Suprapubic skin (tissue), 4 donors: ENCODE data around the gene CGNL1. TPM values are rescaled to one million over a fixed set of nuclear protein-coding genes. Genes with fewer than 3 reads are reported as not detected.

ENCODE experiments used
- DNase-seq, 2 donors: peaks; one replicate each; pipeline ENCODE4 v3.0.0-alpha.2; 2019; ENCODE audit warnings: low spot score in 2 of 2
- H3K27ac ChIP-seq: fragments of 200-600 bp; sonication (generic); one replicate; pipeline ENCODE4 v1.5.1; 2019
- H3K27me3 ChIP-seq: fragments of 200-600 bp; sonication (generic); one replicate; pipeline ENCODE4 v1.5.1; 2019
- H3K36me3 ChIP-seq: fragments of 200-600 bp; sonication (generic); one replicate; pipeline ENCODE4 v1.5.1; 2019
- H3K4me1 ChIP-seq: fragments of 200-600 bp; sonication (generic); one replicate; pipeline ENCODE4 v1.5.1; 2019
- H3K4me3 ChIP-seq: fragments of 200-600 bp; sonication (generic); one replicate; pipeline ENCODE4 v1.5.1; 2019; ENCODE audit warnings: mild to moderate bottlenecking
- H3K9me3 ChIP-seq: fragments of 200-600 bp; sonication (generic); one replicate; pipeline ENCODE4 v1.5.1; 2019
- EP300 ChIP-seq: sonication (generic); formaldehyde crosslinking; IDR thresholded peaks from one replicate; pipeline ENCODE4 v1.6.1; 2017; ENCODE audit warnings: antibody characterized with exemption
- POLR2A ChIP-seq, 2 donors: fragments of 450-650 bp; IDR thresholded peaks; one replicate each; pipeline ENCODE4 v1.6.1; 2017; ENCODE audit warnings: antibody characterized with exemption in 2 of 2, mild to moderate bottlenecking in 2 of 2, moderate library complexity in 2 of 2
- POLR2AphosphoS5 ChIP-seq, 3 donors: sonication (generic); formaldehyde crosslinking; IDR thresholded peaks; one replicate each; pipeline ENCODE4 v1.6.1; 2017; ENCODE audit warnings: antibody characterized with exemption in 3 of 3
- WGBS: methylation state at CpG from one replicate; pipeline ENCODE4 v1.1.5; 2018; 5-methylcytosine and 5-hydroxymethylcytosine counted together
- total RNA-seq, 4 donors: library from RNA; depleted of rRNA; stranded (reverse); fragments of >200 nt; gene quantifications; one replicate each; pipeline ENCODE4 v1.1.0, GENCODE V29; 2016
- TF ChIP-seq, protein P1 (sequence below), 2 donors: fragments of 200-600 bp in 1 of 2; fragments of 450-650 bp in 1 of 2; sonication (generic) in 1 of 2; IDR thresholded peaks; one replicate each; pipeline ENCODE4 v1.5.1; 2016 to 2019; ENCODE audit warnings: antibody characterized with exemption in 2 of 2, mild to moderate bottlenecking in 1 of 2, moderate library complexity in 1 of 2

CGNL1 gene
- total RNA-seq, 4 donors from 2014 or later, result 7.1 to 27.0 (median 14.2) TPM

DNA sequence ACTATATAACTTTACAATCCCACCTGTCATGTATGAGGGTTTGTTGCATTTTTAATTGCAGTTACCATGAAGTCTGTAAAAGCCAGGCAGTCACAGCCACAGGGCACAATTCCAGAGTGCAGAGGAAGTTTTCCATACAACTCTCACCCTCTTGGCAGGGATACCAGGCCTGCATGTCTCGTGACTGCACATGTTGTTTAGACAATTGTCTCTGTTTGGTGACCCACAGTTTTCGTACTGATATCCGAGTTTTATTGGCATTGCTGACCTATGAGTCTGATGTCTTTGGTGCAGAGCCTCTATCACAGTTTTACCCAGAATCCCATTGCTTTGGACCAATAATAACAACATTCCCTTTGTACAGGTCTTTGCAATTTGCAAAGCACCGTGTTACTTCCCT is 190.5 kb downstream of the CGNL1 start:
- peaks cover 5% of the 10 kb centered on the region for H3K4me1 ChIP-seq
- WGBS, result 45% methylated on average over 4 of the region's 4 CpGs
- no peak for DNase-seq
- no peaks in the 10 kb centered on the region for H3K9me3 ChIP-seq
- no peak for TF ChIP-seq POLR2A (IDR thresholded peaks at IDR 0.05)
- TF ChIP-seq, protein P1, sequence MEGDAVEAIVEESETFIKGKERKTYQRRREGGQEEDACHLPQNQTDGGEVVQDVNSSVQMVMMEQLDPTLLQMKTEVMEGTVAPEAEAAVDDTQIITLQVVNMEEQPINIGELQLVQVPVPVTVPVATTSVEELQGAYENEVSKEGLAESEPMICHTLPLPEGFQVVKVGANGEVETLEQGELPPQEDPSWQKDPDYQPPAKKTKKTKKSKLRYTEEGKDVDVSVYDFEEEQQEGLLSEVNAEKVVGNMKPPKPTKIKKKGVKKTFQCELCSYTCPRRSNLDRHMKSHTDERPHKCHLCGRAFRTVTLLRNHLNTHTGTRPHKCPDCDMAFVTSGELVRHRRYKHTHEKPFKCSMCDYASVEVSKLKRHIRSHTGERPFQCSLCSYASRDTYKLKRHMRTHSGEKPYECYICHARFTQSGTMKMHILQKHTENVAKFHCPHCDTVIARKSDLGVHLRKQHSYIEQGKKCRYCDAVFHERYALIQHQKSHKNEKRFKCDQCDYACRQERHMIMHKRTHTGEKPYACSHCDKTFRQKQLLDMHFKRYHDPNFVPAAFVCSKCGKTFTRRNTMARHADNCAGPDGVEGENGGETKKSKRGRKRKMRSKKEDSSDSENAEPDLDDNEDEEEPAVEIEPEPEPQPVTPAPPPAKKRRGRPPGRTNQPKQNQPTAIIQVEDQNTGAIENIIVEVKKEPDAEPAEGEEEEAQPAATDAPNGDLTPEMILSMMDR (IDR thresholded peaks at IDR 0.05), result no peak
- no peaks in the 10 kb centered on the region for H3K27me3 ChIP-seq
- no peaks in the 10 kb centered on the region for H3K36me3 ChIP-seq
- no peak overlapping the region for H3K4me3 ChIP-seq
- H3K27ac ChIP-seq, result no peak overlapping the region

DNA sequence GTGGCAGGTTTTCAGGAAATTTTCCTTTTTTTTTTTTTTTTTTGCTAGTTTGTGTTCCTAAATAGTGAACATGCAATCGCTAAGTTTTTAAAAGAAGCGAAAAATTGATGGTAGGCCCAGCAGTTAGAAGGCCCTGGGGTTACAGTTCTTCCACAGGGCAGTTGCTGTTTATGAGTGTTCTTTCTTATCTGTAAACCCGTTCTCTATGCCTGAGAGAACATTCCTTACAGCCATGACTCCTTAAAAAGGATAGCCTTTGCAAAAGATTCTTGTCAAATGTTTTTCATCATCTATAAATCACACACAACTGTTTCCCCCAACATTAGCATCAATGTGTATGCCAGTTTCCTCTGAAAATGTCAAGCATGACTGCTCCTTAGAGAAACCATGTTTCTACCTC is 191.6 kb downstream of the CGNL1 start:
- no peaks in the 10 kb centered on the region for H3K36me3 ChIP-seq
- peaks cover 5% of the 10 kb centered on the region for H3K4me1 ChIP-seq
- no peak for DNase-seq
- H3K27me3 ChIP-seq, result no peaks in the 10 kb centered on the region
- H3K4me3 ChIP-seq, result no peak overlapping the region
- no peak for TF ChIP-seq POLR2AphosphoS5 (IDR thresholded peaks at IDR 0.05)
- TF ChIP-seq EP300, result no peak
- no peak for TF ChIP-seq POLR2A (IDR thresholded peaks at IDR 0.05)
- TF ChIP-seq, protein P1 (IDR thresholded peaks at IDR 0.05), result no peak
- no peaks in the 10 kb centered on the region for H3K9me3 ChIP-seq
- WGBS, result 95% methylated on average over 3 of the region's 3 CpGs
- no peak overlapping the region for H3K27ac ChIP-seq

DNA sequence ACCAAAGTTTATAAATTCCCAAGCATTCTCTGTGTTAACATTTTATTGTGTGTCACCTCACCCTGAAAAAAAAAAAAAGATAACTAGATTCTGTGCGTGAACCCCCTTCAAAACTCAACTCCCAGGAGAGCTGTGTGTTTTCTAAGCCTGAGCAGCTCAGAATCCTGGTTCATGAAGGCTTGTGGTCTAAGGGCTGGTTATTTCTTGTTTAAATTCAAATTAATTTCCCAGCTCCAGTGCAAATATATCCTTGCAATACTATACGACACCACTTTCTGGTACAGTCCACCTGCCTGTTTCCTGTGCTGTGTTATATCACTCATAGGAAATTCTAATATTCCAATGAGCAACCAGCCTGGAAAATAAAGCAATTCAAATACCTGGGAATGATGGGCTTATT is 192.0 kb downstream of the CGNL1 start:
- no peak overlapping the region for H3K27ac ChIP-seq
- no peaks in the 10 kb centered on the region for H3K27me3 ChIP-seq
- peaks cover 5% of the 10 kb centered on the region for H3K4me1 ChIP-seq
- 86% methylated on average over 2 of the region's 2 CpGs for WGBS
- H3K4me3 ChIP-seq, result no peak overlapping the region
- H3K36me3 ChIP-seq, result no peaks in the 10 kb centered on the region
- DNase-seq, result no peak
- no peaks in the 10 kb centered on the region for H3K9me3 ChIP-seq
- TF ChIP-seq EP300 (no peak), POLR2A (IDR thresholded peaks at IDR 0.05) (no peak), POLR2AphosphoS5 (IDR thresholded peaks at IDR 0.05) (no peak)
- TF ChIP-seq, protein P1 (IDR thresholded peaks at IDR 0.05), result no peak

DNA sequence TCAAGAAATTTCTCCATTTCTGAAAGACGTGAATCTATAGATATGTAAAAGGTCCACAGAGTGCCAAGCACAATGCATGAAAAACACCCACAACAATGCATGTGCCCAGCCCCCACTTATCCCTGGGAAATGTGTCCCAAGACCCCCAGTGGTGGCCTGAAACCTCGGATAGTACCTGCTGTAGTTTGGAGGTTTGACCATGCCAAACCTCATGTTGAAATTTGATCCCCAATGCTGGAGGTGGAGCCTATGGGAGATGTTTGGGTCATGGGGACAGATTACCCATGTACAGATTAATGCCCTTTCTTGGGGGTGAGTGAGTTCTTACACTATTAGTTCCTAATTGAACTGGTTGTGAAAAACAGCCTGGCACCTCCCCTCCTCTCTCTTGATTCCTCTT is 194.0 kb downstream of the CGNL1 start:
- no peak for TF ChIP-seq EP300
- TF ChIP-seq, protein P1 (IDR thresholded peaks at IDR 0.05), result no peak
- TF ChIP-seq POLR2AphosphoS5 (IDR thresholded peaks at IDR 0.05), result no peak
- TF ChIP-seq POLR2A (IDR thresholded peaks at IDR 0.05), result no peak
- H3K27me3 ChIP-seq, result no peaks in the 10 kb centered on the region
- H3K4me1 ChIP-seq, result peaks cover 5% of the 10 kb centered on the region
- no peak overlapping the region for H3K4me3 ChIP-seq
- WGBS, result 85% methylated on average over 2 of the region's 2 CpGs
- H3K36me3 ChIP-seq, result no peaks in the 10 kb centered on the region
- no peak for DNase-seq
- no peak overlapping the region for H3K27ac ChIP-seq
- H3K9me3 ChIP-seq, result no peaks in the 10 kb centered on the region

DNA sequence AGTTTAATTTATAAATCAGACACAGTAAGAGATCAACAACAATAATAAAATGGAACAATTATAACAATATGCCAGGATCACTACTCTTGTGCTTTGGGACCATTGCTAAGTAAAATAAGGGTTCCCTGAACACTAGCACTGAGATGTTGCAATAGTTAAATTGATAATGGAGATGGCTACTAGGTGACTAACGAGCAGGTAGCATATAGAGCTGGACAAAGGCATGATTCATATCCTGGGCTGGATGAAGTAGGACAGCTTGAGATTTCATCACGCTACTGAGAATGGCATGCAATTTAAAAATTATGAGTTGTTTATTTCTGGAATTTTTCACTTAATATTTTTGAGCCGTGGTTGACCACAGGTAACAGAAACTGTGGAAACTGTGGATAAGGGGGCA is 194.7 kb downstream of the CGNL1 start:
- H3K4me3 ChIP-seq, result no peak overlapping the region
- no peaks in the 10 kb centered on the region for H3K36me3 ChIP-seq
- WGBS, result 51% methylated on average over 3 of the region's 3 CpGs
- H3K9me3 ChIP-seq, result no peaks in the 10 kb centered on the region
- TF ChIP-seq, protein P1 (IDR thresholded peaks at IDR 0.05), result no peak
- no peak for TF ChIP-seq POLR2AphosphoS5 (IDR thresholded peaks at IDR 0.05)
- TF ChIP-seq EP300, result no peak
- no peak for TF ChIP-seq POLR2A (IDR thresholded peaks at IDR 0.05)
- H3K27me3 ChIP-seq, result no peaks in the 10 kb centered on the region
- no peak for DNase-seq
- no peak overlapping the region for H3K27ac ChIP-seq
- H3K4me1 ChIP-seq, result peaks cover 5% of the 10 kb centered on the region
